Hematopoietic multipotent progenitor cell treated with erythropoietin and hydrocortisone succinate and interleukin-3 and kit ligand, for 4 days (in vitro differentiated cells): Measurements from ENCODE around the gene CACFD1.
A peak's percentile ranks its signal among the peaks of the same experiment; 100 is the strongest.

Source experiments
- DNase-seq: peaks from one replicate; pipeline ENCODE4 v3.0.0-alpha.2; 2015

CACFD1 gene

DNA sequence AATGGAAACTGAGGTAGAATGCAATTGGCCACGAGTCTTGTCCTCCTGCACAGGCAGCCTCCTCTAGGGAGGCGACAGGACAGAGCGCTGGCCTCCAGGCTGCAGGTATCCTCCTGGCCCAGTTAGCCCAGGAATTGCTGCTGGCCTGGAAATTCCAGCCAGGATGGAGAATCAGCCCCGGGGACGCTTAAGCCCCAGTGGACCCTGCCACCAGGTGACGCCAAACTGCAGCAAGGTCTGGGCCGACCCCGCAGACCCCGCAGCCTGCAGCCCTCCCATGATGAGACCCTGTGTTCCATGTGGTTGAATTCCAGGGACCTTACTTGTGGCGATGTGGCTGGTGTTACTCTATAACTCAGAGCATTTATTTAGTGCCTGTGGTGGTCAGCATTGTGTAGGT is 7.3 kb downstream of the CACFD1 start:
- no peak for DNase-seq

DNA sequence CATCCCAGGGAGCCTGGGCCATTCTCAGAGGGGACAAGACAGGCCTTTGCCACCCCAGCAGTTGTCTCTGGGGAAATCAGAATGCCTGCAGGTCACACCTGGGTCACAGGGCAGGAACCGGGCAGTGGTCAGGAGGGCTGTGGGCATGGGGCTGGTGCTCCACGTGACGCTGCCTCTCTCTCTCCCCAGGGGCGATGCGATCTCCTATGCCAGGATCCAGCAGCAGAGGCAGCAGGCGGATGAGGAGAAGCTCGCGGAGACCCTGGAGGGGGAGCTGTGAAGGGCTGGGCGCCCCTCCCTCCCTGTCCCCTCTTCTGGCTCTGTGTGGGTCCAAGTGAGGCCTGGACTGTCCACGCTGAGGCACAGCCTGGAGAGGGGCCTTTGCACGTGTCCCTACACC is 8.6 kb downstream of the CACFD1 start:
- no peak for DNase-seq

DNA sequence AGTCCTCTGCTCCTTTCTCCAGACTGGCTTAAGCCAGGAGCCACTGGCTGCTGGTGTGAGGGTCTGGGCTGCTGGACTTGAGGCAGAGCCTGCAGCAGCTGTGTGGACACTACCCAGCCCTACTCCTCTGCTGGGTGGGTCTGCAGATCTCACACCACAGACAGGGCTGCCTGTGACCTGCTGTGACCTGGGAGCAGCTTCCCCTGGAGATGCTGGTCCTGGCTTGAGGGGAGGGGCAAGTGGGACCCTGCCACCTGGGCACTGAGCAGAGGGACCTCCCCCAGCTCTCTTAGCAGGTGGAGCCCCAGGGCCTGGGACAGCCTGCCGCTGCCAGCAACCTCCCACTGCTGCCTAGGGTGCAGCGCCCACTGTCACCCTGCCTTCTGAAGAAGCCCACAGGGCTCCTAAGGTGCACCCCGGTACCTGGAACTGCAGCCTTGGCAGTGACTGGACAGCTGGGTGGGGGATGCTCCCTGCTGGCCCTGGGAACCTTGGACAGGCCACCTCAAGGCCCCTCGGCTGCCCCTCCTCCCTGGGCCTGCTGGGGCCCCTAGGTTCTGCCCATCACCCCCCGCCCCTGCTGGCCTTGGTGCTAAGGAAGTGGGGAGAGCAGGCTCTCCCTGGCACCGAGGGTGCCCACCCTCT is 9.1 kb downstream of the CACFD1 start:
- no peak for DNase-seq

DNA sequence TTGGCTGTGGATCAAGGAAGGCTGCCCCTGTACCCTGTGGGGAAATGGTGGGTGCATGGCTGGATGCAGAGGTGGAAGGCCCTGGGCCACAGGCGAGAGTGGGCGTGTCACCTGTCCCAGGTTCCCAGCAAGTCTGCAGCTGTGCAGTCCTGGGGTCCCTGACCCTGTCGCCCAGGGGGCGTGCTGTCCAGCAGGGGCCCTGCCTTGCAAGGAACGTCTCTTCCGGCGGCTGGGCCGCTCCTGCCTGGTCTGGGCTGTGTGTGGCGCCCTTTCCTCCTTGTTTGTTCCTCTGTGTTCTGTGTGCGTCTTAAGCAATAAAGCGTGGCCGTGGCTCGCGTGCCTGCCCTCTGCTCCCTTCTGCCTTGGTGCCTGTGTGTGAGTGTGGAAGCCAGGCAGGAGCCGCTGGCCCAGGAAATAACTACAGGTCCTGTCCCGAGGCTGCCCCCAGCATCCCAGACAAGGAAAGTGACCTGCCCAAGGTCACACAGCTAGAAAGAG is 10.7 kb downstream of the CACFD1 start:
- DNase-seq = no peak

DNA sequence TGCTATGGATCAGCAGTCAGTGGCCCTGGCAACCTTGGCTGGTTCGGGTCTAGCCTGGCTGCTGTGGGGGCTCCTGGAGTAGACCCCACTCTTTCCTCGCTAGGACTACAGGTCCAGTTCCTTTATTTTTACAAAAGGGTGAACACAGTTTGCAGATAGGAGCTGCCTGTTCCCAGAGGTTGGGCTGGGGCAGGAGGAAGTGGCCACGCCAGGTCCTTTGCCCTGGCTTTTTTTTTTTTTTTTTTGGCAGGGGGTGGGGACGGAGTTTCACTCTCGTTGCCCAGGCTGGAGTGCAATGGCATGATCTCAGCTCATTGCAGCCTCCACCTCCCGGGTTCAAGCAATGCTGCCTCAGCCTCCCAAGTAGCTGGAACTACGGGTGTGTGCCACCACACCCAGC is 11.2 kb downstream of the CACFD1 start:
- DNase-seq = no peak

DNA sequence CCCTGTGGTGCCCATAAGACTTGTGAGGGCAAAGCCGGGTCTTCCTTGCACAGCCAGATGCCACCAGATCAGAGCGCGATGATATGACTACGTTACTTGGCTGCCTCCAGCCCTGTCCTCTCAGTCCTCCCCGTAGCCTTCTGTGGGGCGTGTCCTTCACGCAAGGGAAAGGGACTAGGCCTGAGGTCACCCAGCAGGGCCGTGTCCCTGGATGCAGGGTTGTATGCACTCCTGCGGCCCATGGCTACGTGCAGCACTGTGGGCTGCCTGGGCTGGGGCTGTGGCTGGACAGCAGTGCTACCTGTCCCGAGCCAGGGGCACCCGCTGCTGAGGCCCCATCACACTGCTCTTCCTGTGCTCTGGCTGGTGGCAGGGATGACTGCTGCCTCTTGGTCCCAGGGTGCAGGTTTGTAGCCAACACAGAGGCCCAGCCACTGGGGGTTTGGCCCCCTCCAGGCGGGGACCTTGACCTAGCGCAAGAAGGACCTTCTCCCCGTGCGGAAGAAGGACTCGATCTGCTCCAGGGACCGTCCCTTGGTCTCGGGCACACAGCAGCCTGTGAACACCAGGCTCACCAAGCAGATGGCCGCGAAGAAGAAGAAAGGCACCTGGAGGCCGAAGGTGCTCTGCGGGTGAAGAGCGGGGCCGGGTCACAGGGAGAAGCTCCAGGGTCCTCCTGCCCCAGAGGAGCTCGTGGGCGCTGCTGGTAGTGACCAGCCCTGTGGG is 11.9 kb downstream of the CACFD1 start:
- peak; percentile 32 for DNase-seq

DNA sequence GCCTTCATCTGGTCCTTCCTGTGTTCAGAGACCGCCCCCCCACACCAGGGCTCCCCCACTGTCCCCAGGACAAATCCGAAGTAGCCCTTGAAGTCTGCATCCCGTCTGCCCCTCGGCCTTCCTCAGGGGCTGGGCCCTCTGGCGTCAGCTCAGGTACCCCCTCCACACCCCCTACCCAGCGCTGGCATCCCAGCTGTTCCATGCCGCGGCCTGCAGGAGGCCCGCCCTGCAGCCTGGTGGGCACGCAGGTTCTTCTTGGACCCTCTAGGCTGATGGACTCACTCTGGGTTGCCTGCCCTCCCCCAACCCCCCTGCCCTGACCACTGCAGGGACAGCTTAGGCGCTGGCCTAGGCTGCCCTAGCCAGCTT is 12.5 kb downstream of the CACFD1 start:
- DNase-seq = no peak

DNA sequence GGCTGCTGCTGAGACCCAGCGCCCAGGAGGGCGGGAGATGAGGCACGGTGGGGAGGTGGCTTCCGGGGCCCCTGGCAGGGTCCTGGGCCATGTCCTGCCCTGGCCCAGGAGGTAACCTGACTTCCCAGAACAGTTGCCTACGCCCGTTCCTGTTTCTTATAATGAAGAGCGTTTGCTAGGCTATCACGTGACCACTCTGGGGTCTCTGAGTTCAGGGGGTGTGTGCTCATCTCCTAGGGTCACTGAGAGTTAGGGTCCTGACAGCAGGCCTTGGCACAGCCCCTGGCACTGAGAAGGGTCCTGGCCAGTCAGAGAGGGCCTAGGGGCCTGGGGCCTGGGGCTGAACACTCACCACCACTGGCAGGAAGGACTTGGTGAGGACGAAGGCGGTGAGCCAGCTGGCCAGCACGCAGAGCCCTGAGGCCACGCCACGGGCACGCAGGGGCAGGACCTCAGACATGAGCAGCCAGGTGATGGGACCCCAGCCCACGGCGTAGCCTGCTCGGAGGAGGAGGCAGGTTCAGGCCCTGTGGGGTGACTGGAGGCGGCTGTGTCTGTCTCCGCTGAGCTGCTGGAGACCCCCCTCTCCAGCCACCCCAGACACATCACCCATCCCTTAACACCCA is 13.1 kb downstream of the CACFD1 start:
- DNase-seq = no peak

DNA sequence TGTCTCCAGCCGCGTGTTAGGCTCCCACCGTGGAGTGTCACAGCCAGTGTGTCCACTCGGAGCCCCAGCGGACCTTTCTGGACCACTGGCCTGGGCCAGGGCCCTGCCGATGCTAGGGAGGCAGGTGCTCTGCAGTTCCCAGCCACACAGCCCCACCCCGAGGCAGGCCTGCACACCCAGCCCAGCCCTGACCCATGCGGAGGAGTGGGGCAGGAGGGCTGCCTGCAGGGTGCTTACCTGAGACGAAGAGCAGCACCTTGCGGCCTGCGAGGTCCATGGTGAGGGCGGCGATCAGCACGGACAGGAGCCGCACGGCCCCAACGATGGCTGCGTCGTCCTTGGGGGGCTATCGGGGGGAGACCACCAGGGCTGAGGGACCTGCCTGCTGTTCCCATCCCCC is 14.0 kb downstream of the CACFD1 start:
- DNase-seq = no peak

DNA sequence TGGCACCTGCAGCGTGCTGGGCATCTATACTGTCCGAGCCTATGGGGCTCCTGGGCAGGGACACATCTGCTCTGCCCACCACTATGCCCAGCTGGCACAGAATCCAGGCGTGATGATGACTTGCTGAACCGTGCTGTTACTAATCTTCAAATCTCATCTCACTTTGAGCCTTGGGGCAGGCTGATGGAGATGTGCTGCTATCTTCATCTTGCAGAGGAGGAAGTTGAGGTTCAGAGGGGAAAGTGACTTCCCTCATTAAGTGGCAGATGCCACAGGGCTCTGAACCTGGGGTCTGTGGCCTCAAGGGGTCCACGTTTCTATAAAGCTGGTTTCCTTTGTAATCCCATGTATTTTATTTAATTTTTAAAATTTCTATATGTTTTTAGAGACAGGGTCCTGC is 14.4 kb downstream of the CACFD1 start:
- peak; percentile 94 for DNase-seq

DNA sequence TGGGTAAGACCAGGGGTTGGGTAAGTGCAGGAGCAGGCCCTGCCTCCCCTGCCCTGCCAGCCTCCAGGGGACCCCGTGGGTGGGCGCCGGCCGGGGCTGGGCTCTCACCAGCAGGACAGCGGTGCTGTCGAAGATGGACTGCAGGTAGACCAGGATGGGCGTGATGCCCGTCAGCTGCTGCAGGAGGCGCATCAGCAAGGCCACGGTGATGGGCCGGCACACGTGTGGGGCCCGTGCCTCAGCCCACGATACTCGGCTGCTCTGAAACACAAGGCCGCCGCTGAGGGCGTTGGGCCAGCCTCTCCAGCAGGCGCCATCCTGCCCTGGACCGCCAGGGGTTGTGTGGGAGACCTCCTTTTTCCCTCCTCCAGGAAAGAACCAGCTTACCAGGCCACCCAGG is 15.1 kb downstream of the CACFD1 start:
- no peak for DNase-seq

DNA sequence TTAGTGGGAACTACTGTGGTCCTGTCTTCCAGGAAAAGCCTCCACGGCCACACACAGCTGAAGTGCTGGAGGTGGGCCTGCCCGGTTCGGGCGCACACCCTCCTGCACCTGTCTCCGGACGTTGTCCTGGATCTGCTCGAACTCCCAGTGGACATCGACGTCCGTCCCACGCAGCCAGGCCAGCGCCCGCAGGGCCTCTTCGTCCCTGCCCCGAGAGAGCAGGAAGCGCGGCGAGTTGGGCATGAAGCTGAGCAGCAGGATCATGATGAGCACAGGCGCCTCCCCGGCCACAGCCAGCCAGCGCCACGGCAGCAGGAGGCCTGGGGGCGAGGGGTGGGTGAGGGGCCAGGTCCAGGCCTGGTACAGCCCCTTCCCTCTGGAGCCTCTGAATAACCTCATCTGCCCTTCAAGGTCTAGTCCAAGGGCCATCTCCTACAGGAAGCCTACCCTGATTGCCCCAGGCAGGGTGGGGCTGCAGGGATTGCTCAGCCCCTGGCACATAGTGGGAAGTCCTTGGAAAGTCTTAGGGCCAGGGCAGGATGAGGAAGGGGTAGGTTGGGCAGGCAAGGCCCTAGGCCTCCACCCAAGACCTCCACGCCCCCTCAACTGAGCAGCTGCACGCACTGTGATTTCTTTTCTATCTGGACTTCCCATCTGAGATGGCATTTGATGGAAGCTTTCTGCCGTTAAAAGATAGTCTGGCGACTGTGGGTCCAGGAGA is 15.7 kb downstream of the CACFD1 start:
- DNase-seq = no peak

DNA sequence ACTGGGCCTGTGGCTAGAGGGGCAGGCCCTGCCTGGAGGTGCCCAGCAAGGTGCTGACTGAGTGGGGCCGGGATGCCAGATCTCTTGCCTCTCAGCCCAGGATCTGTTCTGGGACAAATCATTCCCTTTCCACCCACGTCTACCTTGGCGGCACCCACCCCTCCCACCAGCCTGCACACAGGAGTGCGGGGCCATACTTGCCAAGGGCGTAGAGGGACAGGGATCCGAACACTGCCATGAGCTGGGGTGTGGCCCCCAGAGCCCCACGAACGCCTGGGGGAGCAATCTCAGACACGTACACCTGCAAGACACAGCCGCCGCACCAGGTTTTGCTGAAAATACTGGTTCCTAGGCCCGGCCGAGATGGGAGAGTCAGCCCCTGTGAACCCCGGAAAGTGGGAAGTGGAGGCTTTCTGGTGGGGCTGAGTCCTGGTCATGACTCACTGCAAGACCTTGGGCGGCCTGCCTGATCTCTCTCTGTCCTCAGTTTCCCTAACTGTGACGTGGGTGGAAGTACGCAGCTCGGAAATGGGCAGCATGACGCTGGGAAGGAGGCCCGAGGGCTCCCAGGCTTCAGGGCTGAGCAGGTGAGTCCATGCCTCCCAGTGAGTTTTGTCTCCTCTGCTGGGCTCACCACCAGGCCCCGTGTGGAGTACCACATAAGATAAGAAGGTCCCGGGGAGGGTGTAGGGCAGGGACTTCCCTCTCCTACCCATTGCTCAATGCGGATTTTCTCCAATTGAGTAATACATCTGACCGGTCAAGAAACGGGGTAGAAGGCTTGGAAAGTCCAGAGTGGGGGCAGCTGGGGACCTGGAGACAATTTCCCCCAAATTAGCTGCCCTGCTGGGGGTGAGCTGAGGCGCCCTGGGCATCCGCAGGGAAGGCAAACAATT is 16.5 kb downstream of the CACFD1 start:
- peak; percentile 81 for DNase-seq

DNA sequence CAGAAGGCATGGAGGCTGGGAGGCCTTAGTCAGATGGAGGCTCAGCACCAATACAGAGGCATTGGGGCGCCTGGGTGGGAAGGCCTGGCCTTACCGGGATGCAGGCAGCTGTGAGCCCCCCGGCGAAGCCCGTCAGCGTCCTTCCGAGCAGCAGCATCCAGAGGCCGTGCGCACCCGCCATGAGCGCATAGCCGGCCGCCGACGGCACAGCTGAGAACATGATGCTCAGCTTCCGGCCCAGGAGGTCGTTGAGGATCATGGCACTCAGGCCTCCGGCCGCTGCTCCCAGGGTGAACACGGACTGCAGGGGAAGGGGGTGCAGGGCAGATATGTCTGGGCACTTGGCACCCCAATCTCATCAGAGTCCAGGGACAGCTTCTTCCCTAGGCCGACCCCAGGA is 17.2 kb downstream of the CACFD1 start:
- DNase-seq = no peak

DNA sequence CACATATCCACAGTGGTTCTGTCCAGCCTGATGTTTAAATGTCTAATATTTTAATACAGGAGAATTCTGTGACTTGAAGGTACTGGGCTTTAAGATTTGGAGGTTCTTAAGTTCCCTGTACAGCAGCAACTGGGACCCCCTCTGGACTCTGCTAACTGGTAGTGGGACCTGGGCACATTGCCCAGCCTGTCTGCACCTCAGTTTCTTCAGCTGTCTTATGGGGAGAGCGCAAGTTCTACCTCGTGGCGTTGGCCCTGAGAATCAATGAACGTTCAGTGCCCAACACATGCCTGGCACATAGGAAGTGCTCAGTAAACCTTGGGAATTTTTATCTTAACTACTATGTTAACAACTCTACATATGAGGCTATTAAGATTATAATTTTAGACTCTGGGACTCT is 17.7 kb downstream of the CACFD1 start:
- no peak for DNase-seq

DNA sequence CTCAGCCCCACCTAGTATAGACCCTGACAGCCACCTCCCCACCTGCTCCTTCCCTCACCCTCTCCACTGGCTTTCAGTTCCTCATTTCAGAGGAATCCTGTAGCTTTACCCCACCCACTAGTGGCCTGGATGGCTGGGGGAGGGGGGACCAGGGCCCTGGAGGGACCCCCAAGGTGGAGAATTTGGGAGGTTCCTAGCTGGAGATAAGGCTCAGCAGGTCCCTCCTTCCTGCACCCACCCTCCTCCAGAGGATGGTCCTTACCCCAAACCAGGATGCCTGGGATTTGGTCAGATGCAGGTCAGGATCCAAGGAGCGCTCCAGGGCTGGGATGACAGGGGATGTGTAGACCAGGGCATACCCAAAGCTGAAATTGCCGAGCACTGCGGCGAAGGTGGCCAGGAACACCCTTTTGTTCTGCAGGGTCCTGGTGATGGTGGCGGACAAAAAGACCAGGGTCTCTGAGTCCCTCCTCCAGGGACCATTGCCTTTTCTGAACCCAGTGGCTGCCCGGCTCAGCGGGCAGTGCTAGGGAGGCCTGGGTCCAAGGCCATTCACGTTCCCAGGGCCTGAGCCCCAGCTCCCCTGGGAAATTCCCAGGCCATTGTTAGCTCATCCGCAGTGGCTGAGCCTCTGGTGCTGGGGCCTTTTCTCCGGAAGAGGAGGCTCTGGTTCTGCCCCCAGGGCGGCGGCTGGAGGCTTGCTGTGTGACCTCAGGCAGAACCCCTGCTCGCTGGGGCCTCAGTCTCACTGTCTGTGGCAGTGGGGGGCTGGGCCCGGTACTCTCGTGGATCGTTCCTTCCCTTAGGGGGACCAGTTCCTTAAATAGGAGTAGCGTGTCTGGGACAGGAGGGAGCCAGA is 18.4 kb downstream of the CACFD1 start:
- DNase-seq = peak; percentile 52

DNA sequence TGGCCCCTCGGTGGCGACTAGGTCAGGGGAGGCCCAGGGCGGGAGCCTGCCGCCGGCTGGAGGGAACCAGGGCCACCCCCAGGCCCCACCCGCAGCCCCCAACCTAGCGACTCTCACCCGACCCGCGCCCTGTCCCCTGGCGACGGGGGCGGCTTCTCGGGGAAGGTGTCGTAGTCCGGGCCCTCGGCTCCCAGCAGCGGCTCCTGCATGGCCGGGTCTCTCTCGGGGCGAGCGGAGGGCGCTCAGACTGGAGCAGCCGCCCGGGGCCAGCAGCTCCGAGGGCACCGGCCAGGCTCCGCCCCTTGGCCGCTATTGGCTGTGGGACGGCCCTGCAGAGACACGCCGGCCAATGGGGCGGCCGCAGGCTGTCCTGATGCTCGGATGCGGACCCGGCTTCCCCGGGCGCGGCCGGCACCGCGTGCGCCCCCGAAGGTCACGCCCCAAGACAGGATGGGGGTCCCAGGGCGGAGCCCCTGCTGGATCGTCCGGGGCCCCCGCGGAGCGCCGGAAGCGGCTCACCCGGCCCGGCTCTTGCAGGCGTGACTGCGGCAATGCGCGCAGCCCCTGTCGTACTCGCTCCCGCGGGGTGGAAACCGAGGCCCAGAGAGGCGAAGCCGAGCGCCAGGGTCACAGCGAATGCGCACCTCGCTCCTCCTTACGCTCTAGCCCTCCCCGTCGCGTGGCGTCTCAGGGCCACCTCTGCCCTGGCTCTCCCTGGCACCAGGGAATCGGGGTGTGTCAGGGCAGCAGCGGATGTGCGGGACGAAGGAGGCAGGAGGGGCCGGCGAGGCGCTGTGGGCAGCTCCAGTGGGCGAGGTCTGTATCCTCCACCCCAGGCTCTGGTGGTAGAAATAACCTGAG is 19.3 kb downstream of the CACFD1 start, which contains the start of gene SLC2A6:
TSS of gene SLC2A6 (minus strand) at position 249 of the 861 bp plus-strand sequence. CDS start at position 209, 40 bp downstream.
- peak; percentile 93 for DNase-seq

DNA sequence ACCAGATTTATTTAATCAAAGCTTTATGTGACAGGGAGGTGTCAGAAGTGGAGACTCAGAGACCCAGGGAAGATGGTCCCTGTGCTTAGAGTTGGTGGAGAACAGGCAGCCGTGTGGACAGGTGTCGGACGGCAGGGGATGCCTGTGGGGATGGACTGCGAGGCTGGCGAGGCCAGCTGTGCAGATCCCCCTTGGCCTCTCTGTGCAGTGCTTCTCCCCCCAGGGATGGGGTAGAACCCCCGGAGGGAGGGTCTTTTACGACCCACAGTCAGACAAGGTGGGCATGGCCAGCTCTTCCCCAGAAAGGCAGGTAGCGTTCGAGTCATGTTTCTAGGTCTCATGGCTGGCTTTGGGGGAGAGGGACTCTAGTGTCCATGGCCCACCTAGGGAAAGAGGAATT is 23.8 kb downstream of the CACFD1 start:
- no peak for DNase-seq

DNA sequence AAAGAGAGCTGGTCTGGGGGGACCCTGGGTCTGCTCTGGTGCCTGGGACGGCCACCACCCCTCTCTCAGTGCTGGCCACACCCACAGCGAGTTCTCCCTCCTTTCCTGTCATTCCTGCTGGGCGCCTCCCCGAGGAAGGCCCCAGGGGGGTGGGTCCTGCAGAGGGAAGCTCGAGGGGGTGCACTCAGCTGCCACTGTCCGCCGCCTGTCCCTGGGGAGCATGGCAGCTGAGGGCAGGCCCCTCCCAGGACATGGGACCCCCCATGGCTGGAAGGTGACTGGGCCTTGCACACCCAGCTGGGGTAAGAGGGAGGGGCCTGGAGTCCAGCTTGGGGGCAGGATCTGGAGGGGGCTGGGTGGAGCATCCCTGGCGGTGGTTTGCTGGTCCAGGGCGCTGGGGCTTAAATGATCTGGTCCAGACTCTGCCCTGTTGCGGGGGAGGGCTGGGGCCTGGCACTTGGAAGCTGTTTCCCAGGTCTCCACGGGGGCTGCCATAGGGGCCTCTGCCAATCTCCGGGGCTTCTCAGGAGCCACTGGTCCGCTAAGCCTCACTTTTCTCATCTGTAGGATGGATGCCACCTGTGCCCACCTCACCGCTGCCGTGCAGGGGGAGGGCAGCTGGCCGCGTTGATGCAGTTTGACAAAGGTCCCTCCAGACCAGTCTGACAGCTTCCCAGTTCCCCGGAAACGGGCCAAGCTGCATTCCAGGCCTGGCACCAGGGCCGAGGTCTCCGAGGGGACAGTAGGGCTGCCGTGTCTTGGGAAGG is 25.1 kb downstream of the CACFD1 start:
- DNase-seq = no peak
